ENCODE data around the gene WWOX.

GRCh38 chr16:78876671-78877070, 777.2 kb downstream of the WWOX start:
- TF ChIP-seq ZNF8 (CRISPR knock-in tag; IDR thresholded peaks at IDR 0.05): no peak
- TF ChIP-seq ZFP30 (CRISPR knock-in tag; IDR thresholded peaks at IDR 0.05): no peak
- TF ChIP-seq PATZ1 (CRISPR knock-in tag; IDR thresholded peaks at IDR 0.05; ENCODE audit: borderline replicate concordance): no peak
- no peak for TF ChIP-seq ZFP3 (CRISPR knock-in tag; IDR thresholded peaks at IDR 0.05)
- no peak for TF ChIP-seq ZC3H10 (CRISPR knock-in tag; IDR thresholded peaks at IDR 0.05)
- no peak for TF ChIP-seq RARB (CRISPR knock-in tag; IDR thresholded peaks at IDR 0.05)
- no peak for TF ChIP-seq TOX (CRISPR knock-in tag; IDR thresholded peaks at IDR 0.05; ENCODE audit: borderline replicate concordance)
- no peak for TF ChIP-seq ARNTL (CRISPR knock-in tag; IDR thresholded peaks at IDR 0.05; ENCODE audit: borderline replicate concordance, low read depth)
- no peak for TF ChIP-seq OSR1 (CRISPR knock-in tag; IDR thresholded peaks at IDR 0.05)
- no peak for TF ChIP-seq TCF4 (CRISPR knock-in tag; IDR thresholded peaks at IDR 0.05; ENCODE audit: borderline replicate concordance)
- no peak for TF ChIP-seq CSDC2 (CRISPR knock-in tag; IDR thresholded peaks at IDR 0.05)
- TF ChIP-seq, protein P1, sequence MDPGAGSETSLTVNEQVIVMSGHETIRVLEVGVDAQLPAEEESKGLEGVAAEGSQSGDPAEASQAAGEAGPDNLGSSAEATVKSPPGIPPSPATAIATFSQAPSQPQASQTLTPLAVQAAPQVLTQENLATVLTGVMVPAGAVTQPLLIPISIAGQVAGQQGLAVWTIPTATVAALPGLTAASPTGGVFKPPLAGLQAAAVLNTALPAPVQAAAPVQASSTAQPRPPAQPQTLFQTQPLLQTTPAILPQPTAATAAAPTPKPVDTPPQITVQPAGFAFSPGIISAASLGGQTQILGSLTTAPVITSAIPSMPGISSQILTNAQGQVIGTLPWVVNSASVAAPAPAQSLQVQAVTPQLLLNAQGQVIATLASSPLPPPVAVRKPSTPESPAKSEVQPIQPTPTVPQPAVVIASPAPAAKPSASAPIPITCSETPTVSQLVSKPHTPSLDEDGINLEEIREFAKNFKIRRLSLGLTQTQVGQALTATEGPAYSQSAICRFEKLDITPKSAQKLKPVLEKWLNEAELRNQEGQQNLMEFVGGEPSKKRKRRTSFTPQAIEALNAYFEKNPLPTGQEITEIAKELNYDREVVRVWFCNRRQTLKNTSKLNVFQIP (CRISPR knock-in tag; IDR thresholded peaks at IDR 0.05; ENCODE audit: borderline replicate concordance, low read depth): no peak
- TF ChIP-seq ZNF70 (CRISPR knock-in tag; IDR thresholded peaks at IDR 0.05): no peak

All from SK-N-SH treated with all-trans-retinoic acid at 6 μM for 48 hours (cell line).